Glomerular visceral epithelial cell (primary cell): ENCODE data around the gene SRGAP1.
"Not testable (repeated sequence)": the region's sequence is repeated elsewhere in the genome, so short reads cannot be mapped to it uniquely, and the experiment has no call there.

Experiments used
- DNase-seq: peaks from one replicate; pipeline ENCODE4 v3.0.0-alpha.2; 2016; ENCODE audit errors: extremely low spot score

Gene SRGAP1

GRCh38 chr12:64120568-64120967 is 276.1 kb downstream of the SRGAP1 start:
- no peak for DNase-seq

GRCh38 chr12:64121086-64121485 is 276.6 kb downstream of the SRGAP1 start:
- DNase-seq: not testable (repeated sequence)

DNA sequence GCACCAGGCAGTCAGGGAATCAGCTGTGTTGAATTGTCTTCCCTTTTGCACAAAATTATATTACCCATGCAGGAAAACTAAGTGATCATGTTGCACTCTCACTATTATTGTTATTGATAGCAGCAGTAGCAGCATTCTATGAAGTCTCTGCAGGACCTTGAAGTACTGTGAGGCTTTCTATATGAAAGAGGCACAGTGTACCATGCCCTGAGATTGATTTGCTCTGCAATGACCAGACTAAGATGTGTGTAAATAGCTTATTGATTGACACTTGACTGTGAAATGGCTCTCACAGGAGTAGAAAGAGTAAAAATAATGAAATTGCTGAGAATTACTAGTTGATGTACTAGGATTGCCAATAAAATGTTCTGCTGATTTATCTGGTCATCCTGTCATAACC is 277.7 kb downstream of the SRGAP1 start:
- DNase-seq: no peak

DNA sequence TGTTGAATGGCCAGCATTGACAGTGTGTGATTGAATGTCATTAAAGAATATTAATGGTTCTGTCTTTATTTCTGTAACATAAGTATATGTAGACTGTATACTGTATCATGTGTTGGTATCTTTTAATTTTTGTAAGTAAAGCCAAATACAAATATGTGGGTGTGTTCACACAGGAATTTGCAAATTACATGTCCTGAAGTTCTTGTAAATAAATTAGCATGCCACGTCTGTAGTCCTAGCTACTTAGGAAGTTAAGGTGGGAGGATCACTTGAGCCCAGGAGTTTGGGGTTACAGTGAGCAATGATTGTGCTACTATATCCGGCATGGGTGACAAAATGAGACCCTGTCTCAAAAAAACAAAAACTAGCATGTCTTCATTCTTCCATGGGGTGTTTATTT is 278.5 kb downstream of the SRGAP1 start:
- DNase-seq: no peak

DNA sequence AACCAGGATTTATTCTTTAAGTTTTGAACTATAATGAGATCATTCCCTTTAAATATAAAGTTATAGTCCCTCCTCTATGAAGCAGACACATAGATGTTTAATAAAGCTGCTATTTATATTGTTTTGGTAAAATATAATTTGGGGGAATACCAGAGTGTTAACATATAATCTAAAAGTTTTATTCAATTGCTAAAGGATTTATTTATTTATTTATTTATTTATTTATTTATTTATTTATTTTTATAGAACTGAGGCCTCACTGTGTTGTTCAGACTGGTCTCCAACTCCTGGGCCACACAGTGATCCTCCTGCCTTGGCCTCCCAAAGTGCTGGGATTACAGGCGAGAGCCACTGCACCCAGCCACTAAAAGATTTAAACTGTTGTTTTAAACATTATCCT is 278.9 kb downstream of the SRGAP1 start:
- DNase-seq: no peak

- DNase-seq: no peak
Observed at GRCh38 chr12:64124511-64125197, 280.2 kb downstream of the SRGAP1 start.

DNA sequence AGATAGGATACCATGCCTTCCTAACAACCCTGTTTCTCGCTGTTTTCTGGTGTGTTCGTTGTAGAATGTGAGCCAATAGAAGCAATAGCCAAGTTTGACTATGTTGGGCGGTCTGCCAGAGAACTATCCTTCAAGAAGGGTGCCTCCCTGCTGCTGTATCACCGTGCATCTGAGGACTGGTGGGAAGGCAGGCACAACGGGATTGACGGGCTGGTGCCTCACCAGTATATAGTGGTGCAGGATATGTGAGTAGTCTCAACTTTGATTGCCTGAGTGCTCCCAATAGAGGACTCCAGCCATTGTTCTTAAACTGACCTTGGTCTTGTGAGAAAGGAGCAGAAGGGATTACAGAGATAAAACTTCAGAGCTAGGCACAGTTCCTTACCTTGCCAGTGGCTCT is 281.4 kb downstream of the SRGAP1 start:
- DNase-seq: no peak

GRCh38 chr12:64127811-64128210 is 283.3 kb downstream of the SRGAP1 start:
- no peak for DNase-seq

- DNase-seq: no peak
Observed at GRCh38 chr12:64128366-64128765, 283.9 kb downstream of the SRGAP1 start.

- not testable (repeated sequence) for DNase-seq
Observed at GRCh38 chr12:64130476-64130875, 286.0 kb downstream of the SRGAP1 start.

DNA sequence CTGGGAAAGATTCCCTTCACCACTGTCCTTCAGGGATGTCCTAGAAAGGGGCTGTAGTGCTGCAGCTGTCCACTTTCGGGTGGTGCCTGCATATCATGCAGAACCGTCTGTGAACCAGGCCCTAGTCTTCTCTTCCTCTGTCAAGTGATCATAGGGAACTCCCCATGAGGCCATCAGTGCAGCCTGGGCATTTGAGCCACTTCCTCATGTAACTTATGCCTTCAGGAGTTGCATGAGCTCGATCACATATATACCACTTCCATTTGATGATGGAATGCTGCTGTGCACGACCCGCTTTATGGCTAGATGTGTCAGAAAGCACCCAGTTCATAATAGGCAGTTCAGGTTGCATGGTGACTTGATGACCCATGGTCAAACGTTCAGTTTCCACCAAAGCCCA is 287.0 kb downstream of the SRGAP1 start:
- not testable (repeated sequence) for DNase-seq

DNA sequence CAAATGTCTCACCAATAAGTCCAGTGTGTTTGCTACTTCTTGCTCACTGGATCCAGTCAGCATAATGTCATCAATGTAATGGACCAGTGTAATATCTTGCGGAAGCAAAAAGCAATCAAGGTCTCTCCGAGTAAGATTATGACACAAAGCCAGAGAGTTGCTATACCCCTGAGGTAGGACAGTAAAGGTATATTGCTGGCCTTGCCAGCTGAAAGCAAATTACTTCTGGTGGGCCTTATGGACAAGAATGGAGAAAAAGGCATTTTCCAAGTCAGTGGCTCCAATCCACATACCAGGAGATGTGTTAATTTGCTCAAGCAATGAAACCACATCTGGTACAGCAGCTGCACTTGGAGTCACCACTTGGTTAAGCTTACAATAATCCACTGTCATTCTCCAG is 288.2 kb downstream of the SRGAP1 start:
- DNase-seq: not testable (repeated sequence)

- DNase-seq: no peak
Observed at GRCh38 chr12:64137117-64137516, 292.6 kb downstream of the SRGAP1 start.

DNA sequence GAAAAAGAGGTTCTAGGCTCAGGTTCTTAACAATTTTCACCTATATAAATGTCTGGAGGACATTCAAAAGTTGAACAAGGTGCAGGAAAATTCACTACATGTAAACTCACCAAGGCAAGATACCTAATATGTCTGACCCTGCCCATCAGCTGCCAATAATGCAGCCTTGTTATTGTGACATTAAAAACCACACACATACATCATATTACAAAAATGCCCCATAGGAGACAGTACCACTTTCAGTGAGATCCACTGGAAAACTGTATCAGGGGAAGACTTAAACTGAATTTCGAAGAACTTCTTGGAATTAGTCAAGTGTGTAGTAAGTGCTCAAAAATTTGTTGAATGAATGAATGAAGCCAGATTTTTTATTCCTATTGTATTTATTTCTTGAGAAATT is 294.5 kb downstream of the SRGAP1 start:
- DNase-seq: no peak

DNA sequence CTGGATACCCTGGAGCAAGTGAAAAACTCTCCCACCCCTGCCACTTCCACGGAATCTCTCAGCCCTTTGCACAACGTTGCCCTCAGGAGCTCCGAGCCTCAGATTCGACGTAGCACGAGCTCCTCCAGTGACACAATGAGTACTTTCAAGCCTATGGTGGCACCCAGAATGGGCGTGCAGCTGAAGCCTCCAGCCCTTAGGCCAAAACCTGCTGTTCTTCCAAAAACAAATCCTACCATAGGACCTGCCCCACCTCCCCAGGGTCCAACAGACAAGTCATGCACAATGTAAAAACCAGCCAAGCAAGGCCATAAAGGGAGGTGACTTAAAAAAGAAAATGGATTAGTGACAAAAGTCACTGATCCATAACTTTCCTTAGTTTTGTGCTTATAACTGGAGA is 297.9 kb downstream of the SRGAP1 start:
- no peak for DNase-seq

GRCh38 chr12:64142784-64143183 is 298.3 kb downstream of the SRGAP1 start:
- no peak for DNase-seq

DNA sequence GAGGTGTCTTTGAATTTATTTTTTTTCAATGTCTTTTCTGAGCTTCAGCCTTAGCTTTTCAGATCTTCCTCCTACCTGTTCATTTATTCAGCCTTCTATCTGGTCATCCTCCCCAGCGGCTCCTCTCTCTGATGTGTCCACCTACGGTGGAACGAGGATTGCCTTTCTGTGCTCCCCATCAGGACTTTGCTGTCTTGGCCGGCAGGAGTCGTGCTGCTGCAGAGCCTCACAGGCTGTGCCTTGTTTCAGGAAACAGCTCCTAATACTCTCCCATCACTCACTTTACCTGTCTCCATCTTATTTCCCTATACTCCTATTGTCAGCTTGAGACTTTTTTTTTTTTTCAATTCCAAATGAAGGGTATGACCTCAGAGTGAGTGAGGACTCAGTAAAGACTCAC is 300.7 kb downstream of the SRGAP1 start:
- no peak for DNase-seq

GRCh38 chr12:64147011-64147631 is 302.6 kb downstream of the SRGAP1 start:
- DNase-seq: peak; percentile 74

GRCh38 chr12:64147875-64148274 is 303.4 kb downstream of the SRGAP1 start:
- DNase-seq: peak; percentile 43

DNA sequence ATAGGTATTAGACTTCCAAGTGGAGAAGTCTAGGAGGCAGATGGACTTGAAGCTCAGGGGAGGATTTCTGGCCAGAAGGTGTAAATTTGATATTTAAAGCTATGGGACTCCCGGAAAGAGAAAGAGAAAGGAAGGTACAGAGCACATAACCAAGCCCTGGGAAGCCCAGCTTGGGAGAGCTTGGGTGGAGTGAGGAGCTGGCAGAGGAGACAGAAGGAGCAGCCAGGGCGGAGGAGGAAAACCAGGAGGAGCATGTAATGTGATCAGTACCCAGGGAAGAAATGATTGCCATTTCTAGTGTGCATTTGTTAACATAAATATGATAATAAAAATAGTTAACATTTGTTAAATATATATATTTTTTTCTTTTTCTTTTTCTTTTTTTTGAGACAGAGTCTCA is 310.2 kb downstream of the SRGAP1 start:
- no peak for DNase-seq

DNA sequence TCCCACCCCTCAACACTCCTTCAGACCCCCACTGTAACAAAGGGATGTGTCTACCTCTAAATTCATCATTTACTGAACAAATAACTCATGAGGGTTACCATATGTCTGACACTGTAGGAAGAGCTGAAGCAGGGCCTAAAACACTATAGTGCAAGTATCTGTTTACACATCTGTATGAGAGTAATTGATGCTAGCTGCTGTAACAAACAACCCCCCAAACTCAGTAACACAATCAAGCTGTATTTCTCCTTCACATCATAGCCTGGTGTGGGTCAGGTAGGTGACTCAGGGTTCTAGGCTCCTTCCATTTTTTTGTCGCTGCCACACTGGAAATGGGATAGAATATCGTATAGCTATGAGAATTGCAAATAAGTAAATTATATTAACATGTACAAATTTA is 312.6 kb downstream of the SRGAP1 start:
- DNase-seq: no peak

DNA sequence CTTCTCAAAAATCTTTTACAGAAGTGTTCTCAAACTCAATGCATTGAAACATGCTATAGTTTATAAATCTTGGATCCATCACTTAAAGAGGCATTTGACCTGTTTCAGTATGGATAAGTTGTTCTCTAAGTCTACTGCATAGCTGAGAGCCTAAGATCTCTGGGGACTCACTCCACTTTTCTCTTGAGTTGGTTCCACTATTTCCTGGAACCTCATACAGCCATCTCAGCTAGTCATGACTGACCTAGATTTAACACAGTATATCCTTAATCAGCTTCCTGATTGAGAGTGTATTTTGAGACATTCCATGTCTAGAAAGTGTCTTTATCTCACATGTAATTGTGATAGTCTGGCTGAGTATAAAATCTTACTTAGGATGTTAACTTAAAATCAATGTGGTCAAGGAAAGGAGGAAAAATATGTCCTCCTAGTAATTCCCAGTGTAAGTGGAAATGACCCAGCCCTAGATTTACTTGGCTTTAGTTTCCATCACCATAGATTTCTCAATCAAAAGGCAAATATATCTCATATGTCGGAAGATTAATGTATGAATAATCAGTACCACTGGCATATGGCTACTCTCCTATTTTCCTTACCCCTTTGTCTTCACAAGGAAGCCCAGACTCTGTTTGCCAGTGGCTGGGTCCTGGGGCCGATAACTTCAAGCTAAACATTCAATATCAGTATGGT is 315.7 kb downstream of the SRGAP1 start:
- no peak for DNase-seq

DNA sequence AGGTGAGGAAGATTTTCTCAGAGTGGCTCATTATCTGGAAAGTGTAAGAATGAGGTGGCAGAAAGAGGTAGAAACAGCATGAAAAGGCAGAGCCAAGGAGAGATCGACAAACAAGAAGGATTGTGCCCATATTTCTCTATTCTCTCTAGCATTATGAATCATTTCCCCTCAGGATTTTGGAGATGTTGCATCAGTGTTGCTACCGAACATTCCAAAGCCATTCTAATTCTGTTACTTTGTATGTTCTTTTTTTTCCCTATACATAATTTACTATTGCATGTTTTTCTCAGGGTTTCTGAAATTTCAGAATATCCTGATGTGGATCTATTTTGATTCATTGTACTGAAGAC is 316.2 kb downstream of the SRGAP1 start:
- no peak for DNase-seq
